Mammary epithelial cell (primary cell): ENCODE results near the gene APC2.

ENCODE experiments used
- EZH2 ChIP-seq: IDR thresholded peaks from 2 replicates; pipeline ENCODE4 v1.6.1; 2012; ENCODE audit warnings: low read length, inconsistent platforms, borderline replicate concordance
- TF ChIP-seq, protein P1 (sequence below), 2 donors: IDR thresholded peaks in 1 of 2; conservative IDR thresholded peaks in 1 of 2; 2 replicates each; pipeline ENCODE4 v1.5.1; 2011 to 2012; ENCODE audit warnings: inconsistent platforms in 2 of 2, low read length in 2 of 2, mild to moderate bottlenecking in 2 of 2, control low read depth in 1 of 2, low read depth in 1 of 2; ENCODE audit not compliant: insufficient read depth in 1 of 2; ENCODE audit errors: extremely low read depth in 1 of 2

DNA sequence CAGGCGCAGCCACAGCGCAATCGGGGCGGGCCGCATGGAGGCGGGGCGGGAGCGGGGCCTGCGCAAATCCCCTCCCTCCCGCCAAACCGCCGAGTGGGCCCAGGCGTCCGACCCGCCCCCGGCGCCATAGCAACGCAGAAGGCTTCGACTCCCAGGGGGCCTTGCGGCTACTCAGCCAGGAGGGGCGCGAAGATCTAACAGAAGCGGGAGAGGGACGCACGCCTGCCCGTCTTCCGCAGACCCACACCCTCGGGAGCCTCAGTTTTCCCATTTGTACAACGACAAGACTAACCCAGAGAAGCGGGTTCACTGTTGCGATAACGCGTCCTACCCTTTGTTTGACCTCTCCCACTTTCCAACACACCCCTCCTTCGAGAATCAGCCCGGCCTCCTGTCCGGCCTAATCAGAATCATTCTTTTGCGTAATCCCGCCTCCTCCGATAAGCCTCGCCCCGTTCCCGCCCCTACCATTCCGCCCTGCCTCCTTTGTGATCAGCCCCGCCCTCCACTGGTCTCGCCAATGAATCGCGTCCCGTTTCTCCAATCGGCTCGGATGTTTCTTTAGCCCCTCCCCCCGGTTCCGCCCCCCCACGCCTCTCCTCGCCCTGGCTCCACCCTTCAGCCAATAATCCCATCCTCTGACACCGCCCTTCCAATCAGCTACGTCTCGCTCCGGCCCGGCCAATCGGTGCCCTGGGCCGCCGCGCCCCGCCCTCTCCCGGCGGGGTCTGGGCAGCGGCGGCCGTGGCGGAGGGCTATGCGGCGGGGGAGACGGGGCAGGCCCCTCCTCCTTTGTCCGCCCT lies 40.6 kb downstream of the APC2 start, which contains the start of gene PCSK4:
- TF ChIP-seq, protein P1, sequence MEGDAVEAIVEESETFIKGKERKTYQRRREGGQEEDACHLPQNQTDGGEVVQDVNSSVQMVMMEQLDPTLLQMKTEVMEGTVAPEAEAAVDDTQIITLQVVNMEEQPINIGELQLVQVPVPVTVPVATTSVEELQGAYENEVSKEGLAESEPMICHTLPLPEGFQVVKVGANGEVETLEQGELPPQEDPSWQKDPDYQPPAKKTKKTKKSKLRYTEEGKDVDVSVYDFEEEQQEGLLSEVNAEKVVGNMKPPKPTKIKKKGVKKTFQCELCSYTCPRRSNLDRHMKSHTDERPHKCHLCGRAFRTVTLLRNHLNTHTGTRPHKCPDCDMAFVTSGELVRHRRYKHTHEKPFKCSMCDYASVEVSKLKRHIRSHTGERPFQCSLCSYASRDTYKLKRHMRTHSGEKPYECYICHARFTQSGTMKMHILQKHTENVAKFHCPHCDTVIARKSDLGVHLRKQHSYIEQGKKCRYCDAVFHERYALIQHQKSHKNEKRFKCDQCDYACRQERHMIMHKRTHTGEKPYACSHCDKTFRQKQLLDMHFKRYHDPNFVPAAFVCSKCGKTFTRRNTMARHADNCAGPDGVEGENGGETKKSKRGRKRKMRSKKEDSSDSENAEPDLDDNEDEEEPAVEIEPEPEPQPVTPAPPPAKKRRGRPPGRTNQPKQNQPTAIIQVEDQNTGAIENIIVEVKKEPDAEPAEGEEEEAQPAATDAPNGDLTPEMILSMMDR (conservative IDR thresholded peaks at IDR 0.05 in 1 of 2, IDR thresholded peaks at IDR 0.05 in 1 of 2; ENCODE audit: extremely low read depth in 1 of 2, insufficient read depth in 1 of 2, low read depth in 1 of 2, low read length in 2 of 2): no peak
- no peak for TF ChIP-seq EZH2
